Astrocyte (in vitro differentiated cells and primary cell): Measurements from ENCODE around the gene HTR3B. TPM values are rescaled to one million over a fixed set of nuclear protein-coding genes. Genes with fewer than 3 reads are reported as not detected.
A peak's percentile ranks its signal among the peaks of the same experiment; 100 is the strongest.

ENCODE experiments used
- DNase-seq: peaks from one replicate; pipeline ENCODE4 v3.0.0-alpha.2; 2010; ENCODE audit warnings: low read depth
- FAIRE-seq: peaks from 2 replicates; lab custom pipeline; 2011; peaks lifted over from hg19 to GRCh38; lab: Jason Lieb, UNC
- H2AFZ ChIP-seq: 2 replicates; pipeline ENCODE4 v1.6.0; 2012; ENCODE audit warnings: low read depth, low read length, inconsistent platforms
- H3K27ac ChIP-seq: 2 replicates; pipeline ENCODE4 v1.5.1; 2011; ENCODE audit warnings: low read depth, low read length, inconsistent platforms
- H3K27me3 ChIP-seq: 2 replicates; pipeline ENCODE4 v1.6.0; 2011; ENCODE audit warnings: low read length, inconsistent platforms; ENCODE audit not compliant: insufficient read depth
- H3K36me3 ChIP-seq: 2 replicates; pipeline ENCODE4 v1.5.1; 2011; ENCODE audit warnings: low read length, inconsistent platforms; ENCODE audit not compliant: insufficient read depth
- H3K4me1 ChIP-seq: 2 replicates; pipeline ENCODE4 v1.5.1; 2011; ENCODE audit warnings: low read length, inconsistent platforms; ENCODE audit not compliant: insufficient read depth
- H3K4me2 ChIP-seq: 2 replicates; pipeline ENCODE4 v1.6.0; 2012; ENCODE audit warnings: low read length, inconsistent platforms
- H3K4me3 ChIP-seq: 2 replicates; pipeline ENCODE4 v1.5.1; 2011; ENCODE audit warnings: low read depth, mild to moderate bottlenecking, low read length, inconsistent platforms; ENCODE audit not compliant: insufficient read depth
- H3K79me2 ChIP-seq: 2 replicates; pipeline ENCODE4 v1.6.0; 2012; ENCODE audit warnings: mild to moderate bottlenecking, low read length, inconsistent platforms; ENCODE audit not compliant: insufficient read depth
- H3K9ac ChIP-seq: 2 replicates; pipeline ENCODE4 v1.6.0; 2012; ENCODE audit warnings: mild to moderate bottlenecking, low read length, inconsistent platforms
- H3K9me3 ChIP-seq: 2 replicates; pipeline ENCODE4 v1.5.1; 2012; ENCODE audit warnings: low read depth, mild to moderate bottlenecking, low read length, inconsistent platforms; ENCODE audit not compliant: insufficient read depth
- H4K20me1 ChIP-seq: 2 replicates; pipeline ENCODE4 v1.6.0; 2012; ENCODE audit warnings: low read length, inconsistent platforms; ENCODE audit not compliant: insufficient read depth
- H3K27ac Mint-ChIP-seq: one replicate; pipeline ENCODE4 v1.8.0; 2021; ENCODE audit warnings: mild to moderate bottlenecking, mixed read lengths; ENCODE audit not compliant: unreplicated experiment
- H3K27me3 Mint-ChIP-seq: one replicate; pipeline ENCODE4 v1.8.0; 2021; ENCODE audit warnings: low read depth, mixed read lengths; ENCODE audit not compliant: unreplicated experiment
- H3K36me3 Mint-ChIP-seq: one replicate; pipeline ENCODE4 v1.8.0; 2021; ENCODE audit warnings: low read depth, mixed read lengths; ENCODE audit not compliant: unreplicated experiment
- H3K4me1 Mint-ChIP-seq: one replicate; pipeline ENCODE4 v1.8.0; 2021; ENCODE audit warnings: low read depth, mixed read lengths; ENCODE audit not compliant: unreplicated experiment
- H3K4me3 Mint-ChIP-seq: one replicate; pipeline ENCODE4 v1.8.0; 2021; ENCODE audit warnings: mild to moderate bottlenecking, moderate library complexity, mixed read lengths; ENCODE audit not compliant: unreplicated experiment
- H3K9me3 Mint-ChIP-seq: one replicate; pipeline ENCODE4 v1.8.0; 2021; ENCODE audit warnings: mild to moderate bottlenecking, mixed read lengths; ENCODE audit not compliant: unreplicated experiment
- CTCF ChIP-seq: IDR thresholded peaks from 2 replicates; pipeline ENCODE4 v1.5.1; 2011; ENCODE audit warnings: low read depth, mild to moderate bottlenecking, inconsistent platforms, low read length, moderate library complexity; ENCODE audit not compliant: insufficient read depth
- EZH2 ChIP-seq: IDR thresholded peaks from 2 replicates; pipeline ENCODE4 v1.6.1; 2012; ENCODE audit warnings: mild to moderate bottlenecking, low read length, inconsistent platforms; ENCODE audit not compliant: insufficient read depth
- total RNA-seq: library from RNA; stranded (reverse); gene quantifications from 2 replicates; pipeline ENCODE4 v1.2.1, GENCODE V29; 2021

HTR3B gene
- total RNA-seq, 1 donor from 2014 or later = not detected

GRCh38 chr11:113856966-113857759 lies 47.4 kb upstream of the HTR3B start:
- Histone ChIP-seq H3K36me3 (no peaks in the 10 kb centered on the region), H3K9me3 (no peaks in the 10 kb centered on the region), H3K4me3 (no peak overlapping the region), H3K4me2 (no peak overlapping the region), H3K4me1 (no peaks in the 10 kb centered on the region), H3K27me3 (no peaks in the 10 kb centered on the region), H4K20me1 (peaks cover 3% of the 10 kb centered on the region), H3K9ac (no peak overlapping the region), H2AFZ (no peak overlapping the region), H3K27ac (no peak overlapping the region), H3K79me2 (peaks cover 12% of the 10 kb centered on the region)
- peaks cover 10% of the 10 kb centered on the region for H3K4me1 Mint-ChIP-seq
- TF ChIP-seq CTCF = no peak
- TF ChIP-seq EZH2 = no peak
- FAIRE-seq (no peak), DNase-seq (no peak)
- no peak overlapping the region for H3K4me3 Mint-ChIP-seq
- no peak overlapping the region for H3K27ac Mint-ChIP-seq
- no peaks in the 10 kb centered on the region for H3K9me3 Mint-ChIP-seq
- no peaks in the 10 kb centered on the region for H3K27me3 Mint-ChIP-seq
- peaks cover 2% of the 10 kb centered on the region for H3K36me3 Mint-ChIP-seq

- Histone ChIP-seq H3K4me1 (no peaks in the 10 kb centered on the region), H3K9ac (no peak overlapping the region), H3K4me2 (no peak overlapping the region), H3K27ac (no peak overlapping the region), H3K79me2 (peaks cover 12% of the 10 kb centered on the region), H3K9me3 (no peaks in the 10 kb centered on the region), H3K4me3 (no peak overlapping the region), H3K27me3 (no peaks in the 10 kb centered on the region), H3K36me3 (no peaks in the 10 kb centered on the region), H4K20me1 (peaks cover 3% of the 10 kb centered on the region), H2AFZ (no peak overlapping the region)
- FAIRE-seq = no peak
- TF ChIP-seq CTCF = no peak
- no peak for TF ChIP-seq EZH2
- DNase-seq = no peak
- no peaks in the 10 kb centered on the region for H3K27me3 Mint-ChIP-seq
- H3K36me3 Mint-ChIP-seq = peaks cover 2% of the 10 kb centered on the region
- H3K9me3 Mint-ChIP-seq = no peaks in the 10 kb centered on the region
- H3K27ac Mint-ChIP-seq = no peak overlapping the region
- peaks cover 15% of the 10 kb centered on the region for H3K4me1 Mint-ChIP-seq
- H3K4me3 Mint-ChIP-seq = no peak overlapping the region
Measured at GRCh38 chr11:113859665-113860064, 44.9 kb upstream of the HTR3B start.

- Histone ChIP-seq H3K4me1 (no peaks in the 10 kb centered on the region), H3K4me2 (peak overlapping the region; percentile 44), H3K27me3 (no peaks in the 10 kb centered on the region), H3K36me3 (no peaks in the 10 kb centered on the region), H2AFZ (no peak overlapping the region), H4K20me1 (peaks cover 3% of the 10 kb centered on the region), H3K9ac (no peak overlapping the region), H3K4me3 (no peak overlapping the region), H3K9me3 (no peaks in the 10 kb centered on the region), H3K27ac (no peak overlapping the region), H3K79me2 (peaks cover 7% of the 10 kb centered on the region)
- Mint-ChIP-seq H3K4me3 (no peak overlapping the region), H3K27ac (peak overlapping the region; percentile 50), H3K36me3 (peaks cover 7% of the 10 kb centered on the region), H3K27me3 (no peaks in the 10 kb centered on the region), H3K4me1 (peaks cover 13% of the 10 kb centered on the region), H3K9me3 (no peaks in the 10 kb centered on the region)
- peak; percentile 50 for FAIRE-seq
- DNase-seq = peak; percentile 36
- no peak for TF ChIP-seq CTCF
- no peak for TF ChIP-seq EZH2
Measured at GRCh38 chr11:113862435-113862834, 42.2 kb upstream of the HTR3B start.
